ENCODE results near the gene DNAJC4.

DNAJC4 gene

DNA sequence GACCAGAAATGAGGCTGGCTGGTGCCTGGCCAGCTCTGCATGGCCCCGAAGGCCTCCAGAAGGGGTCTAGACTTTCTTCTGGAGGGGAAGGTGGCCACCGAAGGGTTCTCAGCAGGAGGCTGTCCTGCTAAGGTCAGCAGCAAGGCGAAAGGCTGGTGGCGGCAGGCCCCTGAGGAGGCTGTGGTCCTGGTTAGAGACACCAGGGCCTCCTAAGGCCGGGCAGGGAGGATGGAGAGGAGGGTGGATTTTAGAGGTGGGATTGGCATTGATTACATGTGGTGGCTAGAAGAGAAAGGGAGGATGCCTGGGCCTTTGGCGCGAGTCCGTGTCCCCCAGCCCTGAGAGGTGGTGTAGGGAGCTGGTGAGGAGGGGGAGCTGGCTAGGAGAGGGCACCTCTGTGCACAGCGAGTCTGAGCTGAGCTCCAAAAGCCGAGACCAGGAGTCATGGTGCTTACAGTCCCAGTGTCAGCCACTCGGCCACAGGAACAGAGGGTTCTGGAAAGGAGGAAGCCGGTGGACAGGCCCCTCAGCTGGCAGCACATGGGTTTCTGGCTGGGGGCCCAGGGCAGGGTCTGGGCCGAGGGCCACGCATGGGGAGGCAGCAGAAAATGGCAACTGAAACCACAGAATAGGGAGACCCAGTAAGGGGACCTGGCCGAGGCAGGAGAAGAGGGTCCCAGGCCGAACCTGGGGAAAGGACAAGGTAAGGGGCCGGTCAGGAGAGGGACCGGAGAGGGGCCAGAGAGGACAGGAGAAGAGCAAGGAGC, 21.4 kb upstream of the DNAJC4 start:
- DNase-seq (ENCODE audit: low read depth in 2 of 2), result no peak

DNA sequence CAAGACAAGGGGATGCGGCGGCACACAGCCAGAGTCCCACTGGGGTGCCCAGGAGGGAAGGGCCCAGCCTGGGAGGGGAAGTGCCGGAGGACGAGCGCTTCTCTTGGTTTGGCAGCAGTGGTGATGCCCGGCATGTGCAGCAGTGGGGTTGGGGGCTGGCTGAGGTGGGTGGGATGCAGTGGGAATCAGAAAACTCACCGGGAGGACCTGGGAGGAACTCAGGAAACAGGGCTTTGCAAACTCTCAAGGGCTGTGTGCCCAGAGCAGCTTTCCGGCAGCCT, 20.8 kb upstream of the DNAJC4 start:
- no peak for DNase-seq (ENCODE audit: low read depth in 2 of 2)

GRCh38 chr11:64210301-64211020, 19.9 kb upstream of the DNAJC4 start:
- DNase-seq (ENCODE audit: low read depth in 2 of 2), result no peak

- DNase-seq (ENCODE audit: low read depth in 2 of 2), result no peak
Measured at GRCh38 chr11:64211181-64211872, 19.0 kb upstream of the DNAJC4 start.

DNA sequence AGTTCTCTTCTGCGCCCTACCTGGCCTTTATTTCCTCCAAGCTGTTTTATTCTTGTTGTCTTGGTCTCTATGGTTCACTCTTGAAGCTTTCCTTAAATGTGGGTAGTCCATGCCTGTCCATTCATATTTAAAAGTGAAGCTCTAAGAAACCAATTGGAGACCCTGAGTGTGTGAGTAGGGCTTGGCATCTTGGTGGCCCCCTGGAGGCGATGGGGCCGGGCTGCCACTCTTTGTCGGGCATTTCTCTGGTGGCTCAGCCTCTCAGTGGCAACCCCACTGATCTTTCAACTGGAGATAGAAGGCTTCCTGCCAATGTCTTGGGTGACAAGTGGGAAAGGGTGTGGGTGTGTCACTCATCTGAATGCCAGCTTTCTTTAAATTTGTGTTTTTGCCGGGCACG, 13.5 kb upstream of the DNAJC4 start:
- DNase-seq (ENCODE audit: low read depth in 2 of 2), result no peak

DNA sequence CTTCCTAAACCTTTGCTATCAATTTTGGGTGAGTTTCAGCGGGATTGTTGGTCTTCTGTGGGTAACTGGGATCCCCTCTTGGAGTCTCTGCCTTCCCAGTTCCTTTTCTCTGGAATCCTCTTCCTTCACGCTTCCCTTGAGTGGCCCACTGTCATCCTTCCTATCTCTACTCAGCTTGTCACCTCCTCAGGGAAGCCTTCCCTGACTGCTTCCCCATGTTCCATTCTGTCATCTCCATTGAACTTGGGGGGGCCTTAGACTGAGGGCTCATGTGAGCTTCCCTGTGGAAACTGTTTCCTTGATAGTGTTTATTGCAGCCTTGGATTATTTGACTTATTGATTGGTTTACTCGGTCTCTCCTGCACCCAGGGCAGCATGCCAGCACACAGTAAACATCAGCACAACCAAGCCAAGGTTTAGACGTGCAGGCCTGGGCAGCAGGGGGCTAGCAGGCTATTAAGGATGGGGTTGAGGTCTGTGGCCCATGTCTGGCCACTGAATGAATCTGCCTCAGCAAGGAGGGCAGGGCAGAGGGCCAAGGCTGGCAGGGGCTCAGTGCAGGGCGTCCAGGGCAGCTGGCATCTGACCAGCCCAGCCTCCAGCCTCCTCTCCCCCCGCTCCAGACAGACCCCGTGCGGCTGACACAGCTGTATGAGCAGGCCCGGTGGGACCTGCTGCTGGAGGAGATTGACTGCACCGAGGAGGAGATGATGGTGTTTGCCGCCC, 11.6 kb upstream of the DNAJC4 start:
- DNase-seq (ENCODE audit: low read depth in 2 of 2), result no peak

DNA sequence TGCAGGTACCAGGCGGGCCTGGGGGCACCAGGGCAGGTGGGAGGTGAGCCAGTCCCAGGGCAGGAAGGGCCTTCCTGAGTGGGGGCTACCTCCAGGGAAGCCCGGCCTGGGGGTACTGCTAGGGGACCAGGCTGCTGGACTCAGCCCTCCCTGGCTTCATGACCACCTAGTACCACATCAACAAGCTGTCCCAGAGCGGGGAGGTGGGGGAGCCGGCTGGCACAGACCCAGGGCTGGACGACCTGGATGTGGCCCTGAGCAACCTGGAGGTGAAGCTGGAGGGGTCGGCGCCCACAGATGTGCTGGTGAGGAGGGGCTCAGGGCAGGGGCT, 11.0 kb upstream of the DNAJC4 start:
- no peak for DNase-seq (ENCODE audit: low read depth in 2 of 2)

DNA sequence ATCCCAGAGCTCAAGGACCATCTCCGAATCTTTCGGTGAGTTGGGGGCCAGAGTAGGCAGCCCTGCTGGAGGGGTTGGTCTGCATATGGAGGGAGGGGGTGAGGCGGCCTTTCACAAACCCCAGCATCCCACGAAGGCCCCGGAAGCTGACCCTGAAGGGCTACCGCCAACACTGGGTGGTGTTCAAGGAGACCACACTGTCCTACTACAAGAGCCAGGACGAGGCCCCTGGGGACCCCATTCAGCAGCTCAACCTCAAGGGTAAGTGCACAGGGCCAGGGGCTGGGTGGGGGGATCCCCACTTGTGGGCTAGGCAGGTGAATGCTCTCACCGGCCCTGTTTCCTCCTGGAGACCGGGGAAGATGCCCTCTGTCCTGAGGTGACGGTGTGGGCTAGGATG, 10.6 kb upstream of the DNAJC4 start:
- no peak for DNase-seq (ENCODE audit: low read depth in 2 of 2)

- DNase-seq (ENCODE audit: low read depth in 2 of 2), result no peak
Measured at GRCh38 chr11:64220271-64220670, 10.1 kb upstream of the DNAJC4 start.

GRCh38 chr11:64220798-64221197, 9.6 kb upstream of the DNAJC4 start:
- DNase-seq (ENCODE audit: low read depth in 2 of 2), result no peak

DNA sequence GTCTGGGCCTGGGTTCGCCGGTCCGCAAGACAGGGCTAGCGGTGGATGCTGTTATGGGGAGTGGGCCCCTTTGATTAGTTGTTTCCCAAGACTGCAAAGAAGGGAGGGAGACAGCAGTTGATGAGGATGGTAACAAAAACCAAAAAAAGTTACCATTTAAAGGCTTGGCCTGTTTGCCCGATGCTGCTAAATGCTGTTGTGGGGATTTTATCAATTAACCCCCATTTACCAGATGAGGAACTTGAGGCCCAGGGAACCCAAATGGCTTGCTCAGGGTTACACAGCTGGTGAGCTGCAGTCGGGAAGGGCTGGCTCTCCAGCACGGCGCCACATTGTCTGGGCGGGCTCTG, 7.7 kb upstream of the DNAJC4 start:
- no peak for DNase-seq (ENCODE audit: low read depth in 2 of 2)

GRCh38 chr11:64223001-64223651, 7.2 kb upstream of the DNAJC4 start:
- no peak for DNase-seq (ENCODE audit: low read depth in 2 of 2)

DNA sequence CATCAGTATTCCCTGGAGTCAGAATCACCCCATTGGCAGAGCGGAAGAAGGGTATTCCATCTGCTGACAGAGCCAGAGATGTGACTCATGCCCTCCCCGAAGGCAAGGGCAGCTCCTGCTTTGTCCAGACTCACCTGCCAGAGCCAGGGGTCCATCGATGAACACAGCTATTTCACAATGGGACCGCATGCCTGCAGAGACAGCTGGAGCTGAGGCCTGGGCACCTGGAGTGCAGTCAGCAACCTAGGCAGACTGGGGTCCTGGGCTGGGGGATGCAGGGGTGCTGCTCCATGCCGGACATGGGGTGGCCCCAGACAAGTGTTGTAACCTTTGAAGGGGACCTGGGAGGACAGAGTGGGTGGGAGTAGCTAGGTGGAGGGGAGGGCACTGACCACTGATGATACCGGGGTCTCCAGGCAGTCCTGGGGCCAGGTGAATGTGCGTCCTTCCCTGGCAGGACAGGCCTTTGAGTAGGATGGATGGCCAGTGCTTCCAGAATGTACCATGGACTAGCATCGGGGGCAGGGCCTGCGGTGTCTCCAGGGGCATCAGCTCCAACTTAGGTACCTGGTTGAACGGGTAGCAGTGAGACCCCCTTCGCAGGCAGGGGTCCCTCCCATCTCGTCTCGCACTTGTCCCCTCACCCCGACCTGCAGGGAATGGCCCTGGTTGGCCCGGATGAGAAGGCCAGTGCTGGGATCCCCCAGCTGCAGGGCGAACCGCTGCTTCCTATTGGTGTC, 6.0 kb upstream of the DNAJC4 start:
- DNase-seq (ENCODE audit: low read depth in 2 of 2), result no peak

DNA sequence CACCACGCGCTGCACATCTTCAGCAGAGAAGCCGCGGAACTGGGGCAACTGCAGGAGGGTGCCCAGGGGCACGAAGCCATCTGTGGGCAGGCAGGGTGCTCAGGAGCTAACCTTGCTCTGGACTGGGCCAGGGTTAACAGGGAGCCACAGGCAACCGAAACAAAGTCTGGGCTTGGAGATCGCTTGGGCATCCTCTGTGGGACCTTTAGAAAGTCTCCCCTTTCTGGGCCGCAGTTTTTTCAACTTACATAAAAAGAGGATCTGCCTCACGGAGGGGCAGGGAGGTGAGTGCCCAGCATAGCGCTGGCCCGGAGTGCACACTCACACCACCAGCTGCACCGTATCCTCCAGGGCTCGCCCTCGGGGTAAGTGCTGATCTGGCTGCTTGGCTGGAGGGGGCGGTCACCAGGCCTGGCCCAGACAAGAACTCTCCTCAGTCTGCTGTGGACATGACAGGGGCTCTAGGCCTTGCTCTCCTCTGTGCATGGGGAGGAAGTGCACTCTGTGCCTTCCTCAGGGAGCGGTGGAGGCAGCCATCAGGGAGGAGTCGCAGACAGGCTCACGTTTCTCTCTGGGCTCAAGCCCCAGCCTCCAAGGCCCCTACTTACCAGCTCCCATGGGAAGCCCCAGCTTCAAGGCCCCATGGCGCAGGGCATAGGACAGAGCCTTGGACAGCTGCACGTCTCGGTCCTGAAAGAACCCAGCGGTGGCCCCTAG, 5.3 kb upstream of the DNAJC4 start:
- DNase-seq (ENCODE audit: low read depth in 2 of 2), result no peak

- peak; percentile 56 to 59 for DNase-seq (ENCODE audit: low read depth in 2 of 2)
Measured at GRCh38 chr11:64225608-64226506, 4.5 kb upstream of the DNAJC4 start, which contains the start of the genes NUDT22 and TRPT1. Gene NUDT22, plus strand, starts transcription at chr11:64226274. Its CDS starts 379 bp downstream, at chr11:64226653. Gene TRPT1, minus strand, starts transcription at chr11:64226186. Its CDS starts 326 bp downstream, at chr11:64225860.

GRCh38 chr11:64226507-64227051, 3.8 kb upstream of the DNAJC4 start:
- DNase-seq (ENCODE audit: low read depth in 2 of 2), result no peak

DNA sequence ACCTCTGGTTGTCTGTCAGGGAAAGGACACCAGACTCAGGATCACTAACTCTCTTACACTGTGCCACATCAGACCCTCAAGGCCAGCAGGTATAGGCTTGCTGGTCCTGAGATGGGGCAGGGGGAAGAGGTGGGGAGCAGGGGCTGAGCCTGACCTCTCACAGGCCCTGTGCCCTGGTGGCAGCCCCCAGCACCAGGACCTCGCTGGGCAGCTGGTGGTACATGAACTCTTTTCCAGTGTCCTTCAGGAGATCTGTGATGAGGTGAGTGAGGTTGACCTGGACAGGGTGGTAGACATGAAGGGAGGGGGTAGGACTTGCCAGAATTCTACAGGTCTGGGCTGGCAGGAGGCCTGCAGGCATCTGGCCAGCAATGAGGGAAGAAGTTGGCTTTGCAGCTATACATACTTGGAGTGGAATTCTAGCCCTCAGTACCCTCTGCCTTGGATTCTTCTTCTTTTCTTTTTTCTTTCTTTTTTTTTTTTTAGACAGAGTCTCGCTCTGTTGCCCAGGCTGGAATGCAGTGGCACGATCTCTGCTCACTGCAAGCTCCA, 2.9 kb upstream of the DNAJC4 start:
- no peak for DNase-seq (ENCODE audit: low read depth in 2 of 2)

DNA sequence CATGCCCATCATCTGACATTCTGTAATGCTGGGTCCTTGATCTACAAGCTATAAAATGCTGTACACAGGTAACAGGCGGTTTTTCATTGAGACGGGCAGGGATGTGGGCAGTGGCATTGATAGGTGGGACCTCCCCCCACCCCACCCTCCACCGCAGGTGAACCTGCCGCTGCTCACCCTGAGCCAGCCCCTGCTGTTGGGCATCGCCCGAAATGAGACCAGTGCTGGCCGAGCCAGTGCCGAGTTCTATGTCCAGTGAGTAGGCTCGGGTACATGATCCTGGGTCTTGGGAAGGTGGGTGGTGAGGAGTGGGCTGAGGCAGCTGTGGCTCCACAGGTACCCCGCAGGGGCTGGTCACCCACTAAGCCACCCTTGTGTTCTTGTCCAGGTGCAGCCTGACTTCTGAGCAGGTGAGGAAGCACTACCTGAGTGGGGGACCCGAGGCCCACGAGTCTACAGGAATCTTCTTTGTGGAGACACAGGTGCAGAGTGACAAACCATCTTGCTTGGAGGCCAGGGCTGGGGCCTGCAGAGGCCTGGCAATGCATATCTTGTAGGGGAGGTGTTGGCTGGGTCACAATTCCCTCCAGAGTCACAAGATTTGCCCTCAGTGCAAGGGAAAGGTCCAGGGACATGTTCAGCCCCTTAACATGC, 1.1 kb upstream of the DNAJC4 start:
- no peak for DNase-seq (ENCODE audit: low read depth in 2 of 2)

All from fibroblast of skin of left quadriceps (primary cell).